HG03097 (cell line): Measurements from ENCODE around the gene MEF2B.
"Not testable (repeated sequence)": the region's sequence is repeated elsewhere in the genome, so short reads cannot be mapped to it uniquely, and the experiment has no call there.

ENCODE experiments used
- ATAC-seq: cut with Tn5 transposase; IDR thresholded peaks from one replicate; pipeline ENCODE4 v1.9.1; 2021; ENCODE audit not compliant: unreplicated experiment, low FRiP score

MEF2B gene

GRCh38 chr19:19193926-19194325 lies 23.9 kb upstream of the MEF2B start:
- no peak for ATAC-seq

DNA sequence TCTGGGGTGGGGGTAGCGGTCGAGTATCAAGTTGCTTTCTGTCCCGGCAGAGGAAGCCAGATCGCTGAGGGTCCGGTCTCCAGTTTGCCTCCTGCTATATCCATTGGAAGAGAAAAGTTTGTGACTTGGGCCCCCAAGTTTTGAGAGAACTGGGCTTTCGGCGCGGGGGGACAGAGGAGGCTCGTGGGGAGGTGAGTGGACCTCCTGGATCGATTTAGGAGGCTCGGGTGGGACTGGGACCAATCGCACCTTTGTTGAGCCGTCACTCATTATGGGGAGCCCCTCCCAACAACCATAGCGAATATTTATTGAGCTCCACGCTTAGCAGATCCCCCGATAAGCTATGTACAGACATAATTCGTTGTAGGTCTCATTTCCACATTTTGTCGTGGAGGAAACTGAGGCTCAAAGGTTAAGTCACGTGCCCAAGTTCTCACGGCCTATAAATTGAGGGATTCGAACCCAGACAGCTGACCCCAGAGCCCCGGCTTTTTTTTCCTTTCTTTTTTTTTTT lies 22.9 kb upstream of the MEF2B start:
- ATAC-seq, result no peak

GRCh38 chr19:19192078-19192882 lies 22.2 kb upstream of the MEF2B start, which contains the start of the genes BORCS8 and RFXANK:
TSS of gene BORCS8 (minus strand) at chr19:19192152. CDS start at chr19:19192117, 35 bp downstream.
TSS of gene RFXANK (plus strand) at chr19:19192258. CDS start at chr19:19193947, 1,689 bp downstream.
- peak; percentile 83 for ATAC-seq

GRCh38 chr19:19191768-19192077 lies 21.7 kb upstream of the MEF2B start:
- ATAC-seq, result no peak

GRCh38 chr19:19186742-19187141 lies 16.7 kb upstream of the MEF2B start:
- no peak for ATAC-seq

GRCh38 chr19:19185853-19186740 lies 16.0 kb upstream of the MEF2B start:
- ATAC-seq, result no peak

- ATAC-seq, result no peak
These were observed 11.5 kb upstream of the MEF2B start for GRCh38 chr19:19181488-19181998.

GRCh38 chr19:19179548-19180441 lies 9.7 kb upstream of the MEF2B start:
- ATAC-seq, result no peak

DNA sequence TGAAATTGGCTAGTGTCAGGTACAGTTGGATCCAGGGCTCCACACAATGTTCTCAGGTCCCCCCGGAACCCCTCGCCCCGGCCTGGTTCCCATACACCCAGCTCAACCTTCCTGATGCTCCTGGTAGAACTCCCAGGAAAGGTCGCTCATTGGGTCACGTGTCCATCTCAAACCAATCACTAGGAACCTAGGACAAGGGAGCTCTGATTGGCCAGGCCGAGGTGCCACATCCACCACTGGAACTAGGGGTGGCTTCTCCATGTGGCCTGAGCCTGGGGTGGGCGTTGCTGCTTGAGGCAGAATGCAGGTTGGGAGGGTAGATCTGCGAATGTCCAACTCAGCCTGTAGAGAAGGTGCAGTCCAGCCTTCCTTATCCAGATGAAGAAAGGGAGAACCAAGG lies 6.9 kb upstream of the MEF2B start:
- ATAC-seq, result no peak

GRCh38 chr19:19173243-19173642 lies 3.2 kb upstream of the MEF2B start:
- not testable (repeated sequence) for ATAC-seq

GRCh38 chr19:19171821-19172532 lies 1.9 kb upstream of the MEF2B start:
- no peak for ATAC-seq

DNA sequence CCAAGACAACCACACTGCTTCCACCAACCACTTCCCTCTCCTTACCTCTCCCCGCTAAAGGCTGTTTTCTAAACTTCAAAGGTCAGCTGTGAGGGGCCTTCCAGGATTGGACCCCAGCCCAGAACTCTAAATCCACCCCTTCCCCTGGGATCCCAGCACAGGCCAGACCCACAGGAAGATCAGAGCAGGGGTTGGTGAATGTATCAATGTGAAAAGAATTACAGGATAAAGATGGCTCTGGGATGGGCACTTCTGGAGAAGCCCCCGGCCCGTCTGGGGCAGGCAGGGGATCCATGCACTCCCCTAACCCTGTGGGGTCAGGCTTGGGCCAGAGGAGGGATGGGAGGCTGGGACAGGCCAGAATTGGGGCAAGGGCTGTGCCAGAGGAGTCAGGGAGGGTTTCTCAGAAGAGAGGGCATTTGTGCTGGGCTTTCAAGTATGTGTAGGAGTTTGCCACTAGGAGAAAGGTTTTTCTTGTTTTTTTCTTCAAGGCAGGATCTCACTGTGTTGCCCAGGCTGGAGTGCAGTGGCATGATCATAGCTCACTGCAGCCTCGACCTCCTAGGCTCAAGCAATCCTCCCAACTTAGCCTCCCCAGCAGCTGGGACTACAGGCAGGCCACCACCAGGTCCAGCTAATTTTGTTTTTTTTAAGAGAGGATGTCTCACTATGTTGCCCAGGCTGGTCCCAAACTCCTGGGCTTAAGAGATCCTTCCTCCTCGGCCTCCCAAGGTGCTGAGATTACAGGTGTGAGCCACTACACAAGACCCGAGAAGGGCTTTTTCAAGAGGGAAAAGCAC lies 1.0 kb upstream of the MEF2B start:
- no peak for ATAC-seq

- ATAC-seq, result peak; percentile 12
These were observed 619 bp downstream of the MEF2B start for GRCh38 chr19:19169236-19170052.

GRCh38 chr19:19167612-19168011 lies 2.5 kb downstream of the MEF2B start:
- ATAC-seq, result no peak

GRCh38 chr19:19165396-19165795 lies 4.7 kb downstream of the MEF2B start:
- no peak for ATAC-seq

DNA sequence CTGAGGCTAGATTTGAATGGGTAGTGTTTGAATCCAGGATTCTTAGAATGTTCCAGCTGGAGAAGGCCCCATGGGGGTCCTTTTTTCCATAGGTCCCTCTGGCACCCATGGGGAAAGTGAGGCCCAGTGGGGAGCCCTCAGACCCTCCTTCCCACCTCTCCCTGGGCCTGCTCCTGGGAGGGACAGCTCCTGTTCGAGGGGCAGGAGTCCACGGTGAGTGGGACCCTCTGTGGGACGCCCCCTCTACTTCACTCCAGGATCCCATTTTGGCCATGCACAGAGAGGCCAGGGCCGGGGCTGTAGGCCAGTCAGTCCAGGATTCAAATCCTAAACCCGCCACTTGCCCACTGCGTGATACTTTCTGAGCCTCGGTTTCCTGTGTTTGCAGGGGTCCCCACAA lies 7.6 kb downstream of the MEF2B start:
- ATAC-seq, result no peak

GRCh38 chr19:19160461-19161035 lies 9.5 kb downstream of the MEF2B start:
- ATAC-seq, result no peak

DNA sequence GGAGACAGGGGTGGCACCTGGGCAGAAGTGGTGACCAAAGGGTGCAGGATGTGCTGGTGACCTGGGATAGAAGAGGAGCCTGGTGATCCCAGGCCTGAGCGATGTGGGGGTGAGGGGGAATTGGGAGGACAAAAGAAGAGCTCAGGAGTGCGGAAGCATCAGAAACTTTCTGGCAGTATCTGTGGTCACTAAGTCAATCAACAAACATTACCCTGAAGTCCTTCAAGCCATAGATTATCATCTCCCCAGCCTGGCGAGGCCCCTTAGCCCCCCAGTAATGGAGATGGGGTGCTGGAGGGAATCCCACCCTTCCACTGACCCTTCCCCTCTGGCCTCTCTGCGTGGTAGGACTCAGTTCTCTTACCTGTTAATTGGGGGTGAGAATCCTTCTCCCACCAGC lies 10.5 kb downstream of the MEF2B start:
- ATAC-seq, result no peak
